Neuronal stem cell (in vitro differentiated cells): ENCODE measurements around the gene ZG16.
A peak's percentile ranks its signal among the peaks of the same experiment; 100 is the strongest.

Source experiments
- DNase-seq: peaks from one replicate; pipeline ENCODE4 v3.0.0-alpha.2; 2013; ENCODE audit warnings: low spot score
- H2AFZ ChIP-seq: one replicate; pipeline ENCODE4 v1.6.1; 2013; ENCODE audit warnings: mild to moderate bottlenecking, low read length, inconsistent platforms
- H2AK5ac ChIP-seq: 2 replicates; pipeline ENCODE4 v1.6.1; 2013; ENCODE audit warnings: low read depth, mild to moderate bottlenecking, inconsistent platforms, low read length, moderate library complexity, mixed read lengths
- H2BK120ac ChIP-seq: 2 replicates; pipeline ENCODE4 v1.6.1; 2013; ENCODE audit warnings: low read depth, mild to moderate bottlenecking, inconsistent platforms, low read length, moderate library complexity, mixed read lengths
- H2BK12ac ChIP-seq: one replicate; pipeline ENCODE4 v1.6.1; 2013; ENCODE audit warnings: low read length, inconsistent platforms
- H2BK15ac ChIP-seq: 2 replicates; pipeline ENCODE4 v1.6.1; 2013; ENCODE audit warnings: mild to moderate bottlenecking, low read length, inconsistent platforms, mixed read lengths
- H2BK5ac ChIP-seq: one replicate; pipeline ENCODE4 v1.6.1; 2013; ENCODE audit warnings: inconsistent platforms, mild to moderate bottlenecking, low read length, moderate library complexity
- H3K14ac ChIP-seq: one replicate; pipeline ENCODE4 v1.6.1; 2013; ENCODE audit warnings: low read length, inconsistent platforms
- H3K18ac ChIP-seq: 2 replicates; pipeline ENCODE4 v1.6.1; 2013; ENCODE audit warnings: low read length, inconsistent platforms
- H3K23ac ChIP-seq: 2 replicates; pipeline ENCODE4 v1.6.1; 2013; ENCODE audit warnings: low read depth, mild to moderate bottlenecking, mixed read lengths, low read length, inconsistent platforms; ENCODE audit not compliant: poor library complexity
- H3K27ac ChIP-seq: replicated peaks from 3 replicates; pipeline ENCODE4 v1.5.1; 2013; ENCODE audit warnings: low read length, inconsistent platforms
- H3K27me3 ChIP-seq, 3 experiments: 2 replicates each; pipeline ENCODE4 v1.6.1; 2013; ENCODE audit warnings: low read length in 3 of 3, mild to moderate bottlenecking in 2 of 3, inconsistent platforms in 1 of 3, low read depth in 1 of 3, mixed read lengths in 1 of 3, moderate library complexity in 1 of 3; ENCODE audit not compliant: control insufficient read depth in 3 of 3, insufficient read depth in 3 of 3
- H3K36me3 ChIP-seq, 2 donors: replicated peaks in 1 of 2; 2 replicates each; pipeline ENCODE4 v1.6.1; 2013; ENCODE audit warnings: low read length in 2 of 2; ENCODE audit not compliant: control insufficient read depth in 2 of 2, insufficient read depth in 2 of 2
- H3K4ac ChIP-seq: 2 replicates; pipeline ENCODE4 v1.6.1; 2013; ENCODE audit warnings: inconsistent platforms, mild to moderate bottlenecking, low read length, moderate library complexity
- H3K4me1 ChIP-seq, 2 donors: 1 replicate in 1 of 2; 2 replicates in 1 of 2; pipeline ENCODE4 v1.6.1; 2013; ENCODE audit warnings: low read length in 2 of 2, low read depth in 1 of 2; ENCODE audit not compliant: control insufficient read depth in 2 of 2, insufficient read depth in 1 of 2
- H3K4me2 ChIP-seq: one replicate; pipeline ENCODE4 v1.6.1; 2013; ENCODE audit warnings: mild to moderate bottlenecking, low read length, inconsistent platforms; ENCODE audit not compliant: insufficient read depth, poor library complexity, severe bottlenecking
- H3K4me3 ChIP-seq, 2 donors: 2 replicates each; pipeline ENCODE4 v1.5.1; 2013; ENCODE audit warnings: low read length in 2 of 2, mild to moderate bottlenecking in 2 of 2, inconsistent platforms in 1 of 2, moderate library complexity in 1 of 2
- H3K79me1 ChIP-seq: one replicate; pipeline ENCODE4 v1.6.1; 2013; ENCODE audit warnings: low read depth, mild to moderate bottlenecking, inconsistent platforms, low read length, moderate library complexity
- H3K9ac ChIP-seq: one replicate; pipeline ENCODE4 v1.6.1; 2013; ENCODE audit warnings: mild to moderate bottlenecking, low read depth, low read length, inconsistent platforms; ENCODE audit not compliant: poor library complexity
- H3K9me3 ChIP-seq, 2 donors: replicated peaks in 1 of 2; 2 replicates each; pipeline versions ENCODE3 to v1.6.1; 2013; ENCODE audit warnings: low read length in 2 of 2, mild to moderate bottlenecking in 2 of 2, inconsistent platforms in 1 of 2, low read depth in 1 of 2, mixed read lengths in 1 of 2, moderate library complexity in 1 of 2; ENCODE audit not compliant: control insufficient read depth in 2 of 2, insufficient read depth in 1 of 2
- H4K8ac ChIP-seq: one replicate; pipeline ENCODE4 v1.6.1; 2013; ENCODE audit warnings: low read depth, mild to moderate bottlenecking, inconsistent platforms, low read length, moderate library complexity
- H4K91ac ChIP-seq: one replicate; pipeline ENCODE4 v1.6.1; 2013; ENCODE audit warnings: low read length, low read depth, mild to moderate bottlenecking, inconsistent platforms; ENCODE audit not compliant: poor library complexity
- WGBS, 2 donors: extraction: QIAGEN DNeasy Blood & Tissue Kit; methylation state at CpG; one replicate each; pipeline ENCODE4 v1.1.7; 2013; ENCODE audit warnings: missing lambda C conversion rate in 2 of 2, mixed read lengths in 1 of 2; ENCODE audit not compliant: insufficient read length in 2 of 2, insufficient replicate concordance in 1 of 2; ENCODE audit errors: extremely low coverage in 2 of 2; 5-methylcytosine and 5-hydroxymethylcytosine counted together

Gene ZG16

GRCh38 chr16:29820730-29821642 lies 42.9 kb downstream of the ZG16 start:
- Histone ChIP-seq H2AFZ (no peak overlapping the region), H2BK120ac (no peak overlapping the region), H3K4me3 (no peak overlapping the region), H4K8ac (no peak overlapping the region), H3K4me2 (no peak overlapping the region), H2BK15ac (no peak overlapping the region), H3K9ac (no peak overlapping the region), H4K91ac (no peak overlapping the region), H3K9me3 (no peaks in the 10 kb centered on the region), H3K4ac (no peak overlapping the region), H3K14ac (no peak overlapping the region), H2BK5ac (no peak overlapping the region), H3K4me1 (peaks cover 7 to 14% of the 10 kb centered on the region in 2 donors), H2AK5ac (no peak overlapping the region), H3K36me3 (peaks cover 28 to 33% of the 10 kb centered on the region in 2 donors), H3K23ac (no peak overlapping the region), H3K18ac (no peak overlapping the region), H3K27me3 (no peaks in the 10 kb centered on the region), H3K79me1 (peaks cover 9% of the 10 kb centered on the region), H3K27ac (no peak overlapping the region), H2BK12ac (no peak overlapping the region)
- no CpG with 5 or more reads among the region's 11 CpGs for WGBS, 2 donors
- no peak for DNase-seq

DNA sequence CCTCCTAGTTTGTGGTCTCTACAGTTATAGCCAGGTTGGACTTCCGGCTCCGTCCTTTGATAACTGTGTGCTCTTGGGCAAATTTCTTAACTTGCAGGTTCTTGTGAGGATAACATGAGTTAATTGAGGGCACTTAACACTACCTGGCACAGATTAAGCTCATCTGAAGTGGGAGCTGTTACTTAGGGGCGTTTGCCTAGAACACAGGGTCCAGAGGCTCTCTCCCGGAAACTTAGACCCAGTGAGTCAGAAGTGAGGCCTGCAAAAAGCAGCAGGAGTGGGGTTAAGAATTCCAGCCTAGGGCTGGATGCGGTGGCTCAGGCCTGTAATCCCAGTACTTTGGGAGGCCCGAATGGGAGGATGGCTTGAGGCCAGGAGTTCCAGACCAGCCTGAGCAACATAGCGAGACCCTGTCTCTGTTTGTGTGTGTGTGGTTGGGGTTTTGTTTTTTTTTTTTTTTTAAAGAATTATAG lies 43.6 kb downstream of the ZG16 start:
- no CpG with 5 or more reads among the region's 7 CpGs for WGBS, 2 donors
- no peak for DNase-seq

DNA sequence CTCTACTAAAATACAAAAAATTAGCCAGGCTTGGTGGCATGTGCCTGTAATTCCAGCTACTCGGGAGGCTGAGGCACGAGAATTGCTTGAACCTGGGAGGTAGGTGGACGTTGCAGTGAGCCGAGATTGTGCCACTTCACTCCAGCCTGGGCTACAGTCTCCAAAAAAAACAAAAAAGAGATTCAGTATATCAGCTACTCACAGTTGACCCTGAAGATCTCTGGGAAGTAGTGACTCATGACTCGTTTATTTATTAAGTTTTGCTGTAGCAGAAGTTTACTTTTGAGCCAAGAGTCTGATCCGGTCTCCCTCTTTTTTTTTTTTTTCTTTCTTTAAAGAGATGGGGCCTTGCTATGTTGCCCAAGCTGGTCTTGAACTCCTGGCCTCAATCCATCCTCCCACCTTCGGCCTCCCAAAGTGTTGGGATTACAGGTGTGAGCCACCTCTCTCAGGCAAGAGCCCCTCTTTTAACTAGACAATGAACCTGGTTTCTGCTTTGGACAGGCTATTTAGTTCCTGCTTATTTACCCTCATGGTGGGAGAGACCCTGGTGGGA lies 46.6 kb downstream of the ZG16 start:
- Histone ChIP-seq H3K4me2 (no peak overlapping the region), H3K79me1 (no peaks in the 10 kb centered on the region), H3K23ac (no peak overlapping the region), H3K9ac (no peak overlapping the region), H4K8ac (no peak overlapping the region), H3K27me3 (no peaks in the 10 kb centered on the region), H2BK120ac (no peak overlapping the region), H2BK15ac (no peak overlapping the region), H3K18ac (peak overlapping the region; percentile 1), H3K4ac (no peak overlapping the region), H3K27ac (no peak overlapping the region), H3K14ac (no peak overlapping the region), H2AFZ (no peak overlapping the region), H3K4me1 (peaks cover 2 to 13% of the 10 kb centered on the region in 2 donors), H3K36me3 (peaks cover 12% of the 10 kb centered on the region in 2 donors), H2AK5ac (no peak overlapping the region), H3K9me3 (no peaks in the 10 kb centered on the region), H2BK5ac (no peak overlapping the region), H2BK12ac (no peak overlapping the region), H3K4me3 (no peak overlapping the region), H4K91ac (no peak overlapping the region)
- WGBS, 2 donors: no CpG with 5 or more reads among the region's 7 CpGs
- DNase-seq: no peak

More for the DNA sequence above, 43.6 kb downstream of the ZG16 start:
- peaks cover 28 to 33% of the 10 kb centered on the region in 2 donors for H3K36me3 ChIP-seq
- no peaks in the 10 kb centered on the region for H3K9me3 ChIP-seq
- no peak overlapping the region for H2AFZ ChIP-seq
- H3K4me1 ChIP-seq: peaks cover 7 to 14% of the 10 kb centered on the region in 2 donors
- H2BK15ac ChIP-seq: no peak overlapping the region
- H2BK120ac ChIP-seq: no peak overlapping the region
- peaks cover 6% of the 10 kb centered on the region for H3K79me1 ChIP-seq
- no peak overlapping the region for H2AK5ac ChIP-seq
- no peak overlapping the region for H3K14ac ChIP-seq
- no peak overlapping the region for H3K23ac ChIP-seq
- H2BK12ac ChIP-seq: no peak overlapping the region
- H3K4me2 ChIP-seq: no peak overlapping the region
- H3K9ac ChIP-seq: no peak overlapping the region
- H3K27me3 ChIP-seq: no peaks in the 10 kb centered on the region
- no peak overlapping the region for H3K27ac ChIP-seq
- H3K18ac ChIP-seq: no peak overlapping the region
- no peak overlapping the region for H4K8ac ChIP-seq
- no peak overlapping the region for H3K4ac ChIP-seq
- no peak overlapping the region for H2BK5ac ChIP-seq
- no peak overlapping the region for H4K91ac ChIP-seq
- H3K4me3 ChIP-seq: no peak overlapping the region
